ENCODE results near the gene RPS21. TPM values are rescaled to one million over a fixed set of nuclear protein-coding genes. Genes with fewer than 3 reads are reported as not detected.
A peak's percentile ranks its signal among the peaks of the same experiment; 100 is the strongest.

Gene RPS21
- 100 to 1,000 TPM; 434 to 831 (median 670) TPM for total RNA-seq
- polyA plus RNA-seq: 1,000 to 10,000 TPM; 1,943 to 3,051 TPM
- long read RNA-seq, donor 1, transcript RPS21-201 (6 exons, 344 nt): major isoform, 55 of 86 reads
- long read RNA-seq, donor 1, partial matches to known transcripts: 29 of 86 reads
- long read RNA-seq, donor 1, other reads (novel, unspliced or antisense): 2 of 86 reads
- long read RNA-seq, donor 2, transcript RPS21-201 (6 exons, 344 nt): major isoform, 23 of 34 reads
- long read RNA-seq, donor 2, partial matches to known transcripts: 8 of 34 reads
- long read RNA-seq, donor 2, other reads (novel, unspliced or antisense): 3 of 34 reads
- long read RNA-seq, donor 3, transcript RPS21-201 (6 exons, 344 nt): major isoform, 39 of 68 reads
- long read RNA-seq, donor 3, partial matches to known transcripts: 27 of 68 reads
- long read RNA-seq, donor 3, other reads (novel, unspliced or antisense): 2 of 68 reads

- 0 to 2% (median 1%) methylated on average over 16 to 83 of the region's 83 CpGs for WGBS, 4 donors
Observed at GRCh38 chr20:62386383-62387218, at the start of gene RPS21. TSS of gene RPS21 (plus strand) at chr20:62387103. CDS start at chr20:62387339, 236 bp downstream.

GRCh38 chr20:62337558-62338293, 49.2 kb upstream of the RPS21 start:
- Histone ChIP-seq H3K4me1 (no peaks in the 10 kb centered on the region), H3K9me3 (peaks cover 0 to 4% (median 0%) of the 10 kb centered on the region in 12 donors), H3K27me3 (no peaks in the 10 kb centered on the region), H3K4me3 (no peak overlapping the region), H3K36me3 (peaks cover 0 to 95% (median 77%) of the 10 kb centered on the region in 9 donors), H3K27ac (no peak overlapping the region)
- intact Hi-C loops (cut with DNase I): no loop called here
- no peak for TF ChIP-seq CTCF (IDR thresholded peaks at IDR 0.05)
- no peak for TF ChIP-seq POLR2A (IDR thresholded peaks at IDR 0.05)
- DNase-seq (peak in 2 of 5 donors; percentile 17 to 57), ATAC-seq (peak in 2 of 4 donors; percentile 6 to 8)
- whole genome bisulfite sequencing, 4 donors: 86 to 96% (median 88%) methylated on average over 23 to 34 of the region's 34 CpGs

More at GRCh38 chr20:62386383-62387218, at the start of gene RPS21:
- DNase-seq (peak; percentile 94 to 97 (median 95)), ATAC-seq (peak; percentile 84 to 95 (median 94))
- intact Hi-C loops (cut with DNase I): loop anchor here in 8 of 10 donors (5.0 to 10.0 kb wide), 8 partner anchors 39 to 372 kb away; partner anchors contain the start of genes MTG2 (in 2 of the 8), PSMA7 (in 2 of the 8) and SS18L1 (in 2 of the 8)
- Histone ChIP-seq H3K27ac (peak within 1 kb of the TSS; percentile 88 to 98 (median 93)), H3K36me3 (peaks cover 0 to 37% (median 32%) of the 10 kb centered on the region in 9 donors), H3K4me1 (peaks cover 8 to 37% (median 29%) of the 10 kb centered on the region in 12 donors), H3K4me3 (peak within 1 kb of the TSS; percentile 57 to 100 (median 93)), H3K9me3 (no peaks in the 10 kb centered on the region), H3K27me3 (no peaks in the 10 kb centered on the region)
- TF ChIP-seq CTCF (IDR thresholded peaks at IDR 0.05) (peak in 1 of 12 donors; percentile 20), POLR2A (IDR thresholded peaks at IDR 0.05) (peak in 1 of 2 donors; percentile 86)

- WGBS, 4 donors: 92 to 96% (median 94%) methylated on average over 6 to 16 of the region's 16 CpGs
- H3K27ac ChIP-seq: no peak overlapping the region
- peak in 2 of 5 donors; percentile 16 to 40 for DNase-seq
Observed at GRCh38 chr20:62338294-62338620, 48.6 kb upstream of the RPS21 start.

More at GRCh38 chr20:62338294-62338620, 48.6 kb upstream of the RPS21 start:
- peak in 1 of 4 donors; percentile 3 for ATAC-seq
- Histone ChIP-seq H3K4me3 (no peak overlapping the region), H3K4me1 (no peaks in the 10 kb centered on the region), H3K36me3 (peaks cover 0 to 95% (median 77%) of the 10 kb centered on the region in 9 donors), H3K27me3 (no peaks in the 10 kb centered on the region), H3K9me3 (peaks cover 0 to 4% (median 0%) of the 10 kb centered on the region in 12 donors)
- intact Hi-C loops (cut with DNase I): no loop called here
- TF ChIP-seq POLR2A (IDR thresholded peaks at IDR 0.05) (no peak), CTCF (IDR thresholded peaks at IDR 0.05) (no peak)

All from heart left ventricle (tissue), 16 donors.